Stomach (tissue), 9 donors: ENCODE measurements around the gene GJA1. TPM values are rescaled to one million over a fixed set of nuclear protein-coding genes. Genes with fewer than 3 reads are reported as not detected.

Source experiments
- DNase-seq, 2 donors: peaks; one replicate each; pipeline versions ENCODE4 v3.0.0 to v3.0.0-alpha.2; 2013 to 2019
- H3K27ac ChIP-seq, 5 donors: fragments of 200-600 bp in 4 of 5; sonication (generic) in 4 of 5; one replicate each; pipeline ENCODE4 v1.5.1; 2013 to 2019; ENCODE audit warnings: mild to moderate bottlenecking in 1 of 5, moderate library complexity in 1 of 5
- H3K27me3 ChIP-seq, 3 donors: fragments of 200-600 bp; sonication (generic); one replicate each; pipeline ENCODE4 v1.5.1; 2017 to 2019; ENCODE audit warnings: mixed run types in 1 of 3
- H3K36me3 ChIP-seq, 4 donors: fragments of 200-600 bp; sonication (generic); 1 replicate in 3 of 4; 2 replicates in 1 of 4; pipeline ENCODE4 v1.5.1; 2016 to 2019
- H3K4me1 ChIP-seq, 4 donors: fragments of 200-600 bp; sonication (generic); one replicate each; pipeline ENCODE4 v1.5.1; 2016 to 2019
- H3K4me3 ChIP-seq, 4 donors: fragments of 200-600 bp; sonication (generic) in 3 of 4; one replicate each; pipeline ENCODE4 v1.5.1; 2016 to 2019; ENCODE audit warnings: mild to moderate bottlenecking in 1 of 4
- H3K9me3 ChIP-seq, 4 donors: fragments of 200-600 bp; sonication (generic); one replicate each; pipeline ENCODE4 v1.5.1; 2016 to 2019
- CTCF ChIP-seq, 7 experiments: fragments of 450-650 bp in 4 of 7; fragments of 200-600 bp in 3 of 7; sonication (generic) in 3 of 7; IDR thresholded peaks; one replicate each; pipeline ENCODE4 v1.5.1; 2016 to 2019; ENCODE audit warnings: antibody characterized with exemption in 7 of 7, control low read depth in 2 of 7, mild to moderate bottlenecking in 1 of 7
- EP300 ChIP-seq: sonication (generic); formaldehyde crosslinking; IDR thresholded peaks from one replicate; pipeline ENCODE4 v1.6.1; 2017; ENCODE audit warnings: antibody characterized with exemption
- POLR2A ChIP-seq, 4 donors: fragments of 450-650 bp; IDR thresholded peaks; one replicate each; pipeline ENCODE4 v1.6.1; 2016; ENCODE audit warnings: antibody characterized with exemption in 4 of 4, control low read depth in 2 of 4, mild to moderate bottlenecking in 1 of 4, moderate library complexity in 1 of 4
- POLR2AphosphoS5 ChIP-seq, 3 donors: sonication (generic); formaldehyde crosslinking; IDR thresholded peaks; one replicate each; pipeline ENCODE4 v1.6.1; 2016; ENCODE audit warnings: antibody characterized with exemption in 3 of 3
- WGBS, 5 donors: extraction: QIAGEN DNeasy Blood & Tissue Kit in 3 of 5; methylation state at CpG; one replicate each; pipeline versions ENCODE4 v1.1.5 to v1.1.7; 2013 to 2018; 5-methylcytosine and 5-hydroxymethylcytosine counted together
- intact Hi-C: fragments of 100-400 bp; cut with DNase I; formaldehyde crosslinking; loops from one replicate; pipeline ENCODE4 v1.15.1; 2023; ENCODE audit warnings: low total_unique reads
- polyA plus RNA-seq, 3 donors: library from polyadenylated mRNA; stranded (reverse); fragments of 200-250 nt; gene quantifications; one replicate each; pipeline ENCODE4 v1.2.3, GENCODE V29; 2013
- total RNA-seq, 5 donors: library from RNA; depleted of rRNA; stranded (reverse); fragments of >200 nt; gene quantifications; one replicate each; pipeline versions ENCODE4 v1.1.0 to v1.2.3, GENCODE V29; 2014 to 2016
- donor health status: healthy with polysubstance abuse.
- donor health status: Bipolar disorder and iron deficiency.
- donor health status: healthy.

Gene GJA1
- total and polyA plus RNA-seq, 8 donors = 0.29 to 99.1 (median 18.8) TPM

- no peak for DNase-seq
- no peaks in the 10 kb centered on the region for H3K27me3 ChIP-seq
- H3K27ac ChIP-seq = no peak overlapping the region
- H3K36me3 ChIP-seq = peaks cover 3 to 23% (median 16%) of the 10 kb centered on the region in 4 donors
- intact Hi-C loops = no loop called here
- no peak overlapping the region for H3K4me3 ChIP-seq
- H3K4me1 ChIP-seq = no peaks in the 10 kb centered on the region
- TF ChIP-seq POLR2A (IDR thresholded peaks at IDR 0.05) (no peak), POLR2AphosphoS5 (IDR thresholded peaks at IDR 0.05) (no peak), CTCF (IDR thresholded peaks at IDR 0.05) (no peak), EP300 (no peak)
- 77 to 88% (median 85%) methylated on average over 1 of the region's 1 CpG for WGBS, 5 donors
- H3K9me3 ChIP-seq = no peaks in the 10 kb centered on the region
These were observed 13.9 kb downstream of the GJA1 start for GRCh38 chr6:121449331-121449730.

DNA sequence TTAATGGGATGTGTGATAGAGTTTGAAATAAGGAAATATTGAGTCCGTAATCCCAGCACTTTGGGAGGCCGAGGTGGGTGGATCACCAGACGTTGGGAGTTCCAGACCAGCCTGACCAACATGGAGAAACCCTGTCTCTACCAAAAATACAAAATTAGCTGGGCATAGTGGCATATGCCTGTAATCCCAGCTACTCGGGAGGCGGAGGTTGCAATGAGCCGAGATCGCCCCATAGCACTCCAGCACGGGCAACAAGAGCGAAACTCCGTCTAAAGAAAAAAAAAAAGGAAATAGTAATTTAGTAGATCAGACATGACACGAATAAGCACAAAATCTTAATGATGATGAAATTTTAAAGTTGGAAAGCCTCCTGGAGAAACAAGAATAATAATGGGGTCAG, 14.8 kb downstream of the GJA1 start:
- intact Hi-C loops = no loop called here
- 91 to 98% (median 94%) methylated on average over 11 of the region's 11 CpGs for WGBS, 5 donors
- Histone ChIP-seq H3K36me3 (peaks cover 3 to 23% (median 16%) of the 10 kb centered on the region in 4 donors), H3K9me3 (no peaks in the 10 kb centered on the region), H3K4me3 (no peak overlapping the region), H3K4me1 (no peaks in the 10 kb centered on the region), H3K27ac (no peak overlapping the region), H3K27me3 (no peaks in the 10 kb centered on the region)
- TF ChIP-seq EP300 = no peak
- DNase-seq = no peak

- H3K27me3 ChIP-seq = no peaks in the 10 kb centered on the region
- TF ChIP-seq POLR2AphosphoS5 (IDR thresholded peaks at IDR 0.05) = no peak
- TF ChIP-seq EP300 = no peak
- TF ChIP-seq POLR2A (IDR thresholded peaks at IDR 0.05) = no peak
- TF ChIP-seq CTCF (IDR thresholded peaks at IDR 0.05) = no peak
- no peak overlapping the region for H3K4me3 ChIP-seq
- H3K4me1 ChIP-seq = no peaks in the 10 kb centered on the region
- no peaks in the 10 kb centered on the region for H3K9me3 ChIP-seq
- H3K27ac ChIP-seq = no peak overlapping the region
- DNase-seq = no peak
- intact Hi-C loops = no loop called here
- peaks cover 3 to 23% (median 16%) of the 10 kb centered on the region in 4 donors for H3K36me3 ChIP-seq
These were observed 15.8 kb downstream of the GJA1 start for GRCh38 chr6:121451250-121451649.

- peaks cover 0 to 8% (median 2%) of the 10 kb centered on the region in 4 donors for H3K36me3 ChIP-seq
- no peak for TF ChIP-seq POLR2AphosphoS5 (IDR thresholded peaks at IDR 0.05)
- no peak for TF ChIP-seq EP300
- TF ChIP-seq CTCF (IDR thresholded peaks at IDR 0.05) = no peak
- no peak for TF ChIP-seq POLR2A (IDR thresholded peaks at IDR 0.05)
- no peak for DNase-seq
- no peak overlapping the region for H3K27ac ChIP-seq
- no peaks in the 10 kb centered on the region for H3K9me3 ChIP-seq
- intact Hi-C loops = no loop called here
- no peaks in the 10 kb centered on the region for H3K27me3 ChIP-seq
- WGBS, 5 donors = 85 to 91% (median 89%) methylated on average over 5 of the region's 5 CpGs
- H3K4me1 ChIP-seq = no peaks in the 10 kb centered on the region
- H3K4me3 ChIP-seq = no peak overlapping the region
These were observed 17.7 kb downstream of the GJA1 start for GRCh38 chr6:121453191-121453590.

GRCh38 chr6:121460170-121460569, 24.7 kb downstream of the GJA1 start:
- H3K9me3 ChIP-seq = no peaks in the 10 kb centered on the region
- DNase-seq = no peak
- no peak overlapping the region for H3K4me3 ChIP-seq
- WGBS, 5 donors = 38 to 69% (median 47%) methylated on average over 2 of the region's 2 CpGs
- intact Hi-C loops = no loop called here
- no peaks in the 10 kb centered on the region for H3K27me3 ChIP-seq
- no peaks in the 10 kb centered on the region for H3K4me1 ChIP-seq
- TF ChIP-seq CTCF (IDR thresholded peaks at IDR 0.05) = no peak
- TF ChIP-seq POLR2AphosphoS5 (IDR thresholded peaks at IDR 0.05) = no peak
- no peak for TF ChIP-seq EP300
- no peak for TF ChIP-seq POLR2A (IDR thresholded peaks at IDR 0.05)
- no peak overlapping the region for H3K27ac ChIP-seq
- no peaks in the 10 kb centered on the region for H3K36me3 ChIP-seq
